Measurements from ENCODE around the gene MKI67. TPM values are rescaled to one million over a fixed set of nuclear protein-coding genes. Genes with fewer than 3 reads are reported as not detected.

MKI67 gene
- total RNA-seq, 2 donors from 2014 or later, result 2.0 to 2.9 TPM

DNA sequence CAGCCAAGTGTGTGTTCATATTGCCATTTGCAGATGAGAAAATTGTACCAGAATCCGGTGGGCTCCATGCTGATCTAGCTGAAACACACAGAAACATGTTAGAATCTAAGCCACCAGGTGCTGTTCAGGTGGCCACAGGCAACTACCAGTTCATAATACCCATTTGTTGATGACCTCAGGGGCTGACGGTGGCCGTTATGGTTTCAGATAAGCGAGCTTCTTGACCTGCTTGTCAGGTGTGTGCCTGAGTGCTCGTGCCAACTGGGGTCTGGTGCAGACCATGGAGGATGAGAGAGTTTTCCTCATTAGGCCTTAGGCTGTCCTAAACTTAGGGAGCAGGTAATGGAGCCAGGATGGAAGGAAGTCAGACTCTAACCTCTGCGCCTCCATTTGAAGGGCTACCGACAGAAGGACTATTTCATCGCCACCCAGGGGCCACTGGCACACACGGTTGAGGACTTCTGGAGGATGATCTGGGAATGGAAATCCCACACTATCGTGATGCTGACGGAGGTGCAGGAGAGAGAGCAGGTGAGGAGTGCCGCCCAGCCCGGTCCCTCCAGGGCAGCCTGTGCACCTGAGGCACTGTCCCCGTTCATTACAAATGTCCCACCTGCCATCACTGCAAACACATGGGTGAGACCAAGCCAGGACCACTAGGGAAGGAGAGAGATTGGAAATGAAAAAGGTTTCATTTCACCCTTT, 53.1 kb downstream of the MKI67 start:
- Histone ChIP-seq H3K27me3 (replicated peaks; ENCODE audit: insufficient read depth) (no peaks in the 10 kb centered on the region), H3K9me3 (no peaks in the 10 kb centered on the region), H3K4me3 (no peak overlapping the region), H3K27ac (no peak overlapping the region), H3K4me1 (replicated peaks) (no peaks in the 10 kb centered on the region), H3K36me3 (peaks cover 0 to 8% of the 10 kb centered on the region in 2 donors)
- intact Hi-C loops (cut with DNase I), result no loop called here
- WGBS, result 90% methylated on average over 14 of the region's 14 CpGs
- TF ChIP-seq POLR2AphosphoS5 (IDR thresholded peaks at IDR 0.05) (no peak), POLR2A (IDR thresholded peaks at IDR 0.05) (no peak)
- TF ChIP-seq, protein P1, sequence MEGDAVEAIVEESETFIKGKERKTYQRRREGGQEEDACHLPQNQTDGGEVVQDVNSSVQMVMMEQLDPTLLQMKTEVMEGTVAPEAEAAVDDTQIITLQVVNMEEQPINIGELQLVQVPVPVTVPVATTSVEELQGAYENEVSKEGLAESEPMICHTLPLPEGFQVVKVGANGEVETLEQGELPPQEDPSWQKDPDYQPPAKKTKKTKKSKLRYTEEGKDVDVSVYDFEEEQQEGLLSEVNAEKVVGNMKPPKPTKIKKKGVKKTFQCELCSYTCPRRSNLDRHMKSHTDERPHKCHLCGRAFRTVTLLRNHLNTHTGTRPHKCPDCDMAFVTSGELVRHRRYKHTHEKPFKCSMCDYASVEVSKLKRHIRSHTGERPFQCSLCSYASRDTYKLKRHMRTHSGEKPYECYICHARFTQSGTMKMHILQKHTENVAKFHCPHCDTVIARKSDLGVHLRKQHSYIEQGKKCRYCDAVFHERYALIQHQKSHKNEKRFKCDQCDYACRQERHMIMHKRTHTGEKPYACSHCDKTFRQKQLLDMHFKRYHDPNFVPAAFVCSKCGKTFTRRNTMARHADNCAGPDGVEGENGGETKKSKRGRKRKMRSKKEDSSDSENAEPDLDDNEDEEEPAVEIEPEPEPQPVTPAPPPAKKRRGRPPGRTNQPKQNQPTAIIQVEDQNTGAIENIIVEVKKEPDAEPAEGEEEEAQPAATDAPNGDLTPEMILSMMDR (IDR thresholded peaks at IDR 0.05), result no peak
- DNase-seq (ENCODE audit: low spot score), result no peak

DNA sequence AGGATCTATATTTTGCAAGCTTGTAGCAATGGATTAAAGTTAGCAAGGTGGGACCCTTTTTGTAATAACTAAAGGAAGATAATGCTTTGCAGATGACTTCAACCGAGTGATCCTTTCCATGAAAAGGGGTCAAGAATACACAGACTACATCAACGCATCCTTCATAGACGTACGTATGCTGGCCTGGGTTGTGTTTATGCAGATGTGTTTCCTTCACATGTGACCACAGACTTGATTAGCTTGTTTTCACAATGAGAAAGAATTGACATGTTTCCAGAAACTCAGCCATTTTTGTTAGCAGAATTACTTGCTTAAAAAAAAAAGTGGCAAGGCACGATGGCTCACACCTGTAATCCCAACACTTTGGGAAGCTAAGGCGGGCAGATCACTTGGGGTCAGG, 54.2 kb downstream of the MKI67 start:
- H3K36me3 ChIP-seq, result peaks cover 0 to 8% of the 10 kb centered on the region in 2 donors
- intact Hi-C loops (cut with DNase I), result no loop called here

DNA sequence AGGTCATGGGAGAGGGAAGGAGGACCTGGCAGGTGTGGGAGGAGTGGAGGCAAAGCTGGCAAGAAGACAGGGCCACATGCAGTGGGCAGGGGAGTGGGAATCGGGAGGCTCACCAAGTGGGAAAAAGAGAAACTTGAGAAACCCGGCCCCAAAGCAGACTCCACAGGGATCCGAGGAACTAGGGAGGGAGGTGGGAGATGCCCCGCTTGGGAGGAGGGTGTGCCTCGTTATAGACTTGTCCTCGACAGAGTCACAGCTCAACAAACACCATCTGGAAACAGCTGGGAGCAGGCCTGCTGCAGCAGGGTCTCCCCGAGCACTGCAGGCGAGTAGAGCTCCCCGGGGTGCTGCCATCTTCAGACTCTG, 54.8 kb downstream of the MKI67 start:
- no peaks in the 10 kb centered on the region for H3K9me3 ChIP-seq
- no peak for TF ChIP-seq POLR2AphosphoS5 (IDR thresholded peaks at IDR 0.05)
- TF ChIP-seq POLR2A (IDR thresholded peaks at IDR 0.05), result no peak
- TF ChIP-seq, protein P1 (IDR thresholded peaks at IDR 0.05), result no peak
- no peaks in the 10 kb centered on the region for H3K4me1 ChIP-seq (replicated peaks)
- H3K36me3 ChIP-seq, result peaks cover 0 to 8% of the 10 kb centered on the region in 2 donors
- no peaks in the 10 kb centered on the region for H3K27me3 ChIP-seq (replicated peaks; ENCODE audit: insufficient read depth)
- H3K4me3 ChIP-seq, result no peak overlapping the region
- 75% methylated on average over 9 of the region's 9 CpGs for WGBS
- H3K27ac ChIP-seq, result no peak overlapping the region
- no peak for DNase-seq (ENCODE audit: low spot score)
- intact Hi-C loops (cut with DNase I), result no loop called here

More for the DNA sequence above, 54.2 kb downstream of the MKI67 start:
- H3K9me3 ChIP-seq, result no peaks in the 10 kb centered on the region
- TF ChIP-seq POLR2AphosphoS5 (IDR thresholded peaks at IDR 0.05) (no peak), POLR2A (IDR thresholded peaks at IDR 0.05) (no peak)
- TF ChIP-seq, protein P1 (IDR thresholded peaks at IDR 0.05), result no peak
- no peak overlapping the region for H3K27ac ChIP-seq
- WGBS, result 76% methylated on average over 6 of the region's 6 CpGs
- no peak overlapping the region for H3K4me3 ChIP-seq
- no peaks in the 10 kb centered on the region for H3K27me3 ChIP-seq (replicated peaks; ENCODE audit: insufficient read depth)
- no peak for DNase-seq (ENCODE audit: low spot score)
- H3K4me1 ChIP-seq (replicated peaks), result no peaks in the 10 kb centered on the region

DNA sequence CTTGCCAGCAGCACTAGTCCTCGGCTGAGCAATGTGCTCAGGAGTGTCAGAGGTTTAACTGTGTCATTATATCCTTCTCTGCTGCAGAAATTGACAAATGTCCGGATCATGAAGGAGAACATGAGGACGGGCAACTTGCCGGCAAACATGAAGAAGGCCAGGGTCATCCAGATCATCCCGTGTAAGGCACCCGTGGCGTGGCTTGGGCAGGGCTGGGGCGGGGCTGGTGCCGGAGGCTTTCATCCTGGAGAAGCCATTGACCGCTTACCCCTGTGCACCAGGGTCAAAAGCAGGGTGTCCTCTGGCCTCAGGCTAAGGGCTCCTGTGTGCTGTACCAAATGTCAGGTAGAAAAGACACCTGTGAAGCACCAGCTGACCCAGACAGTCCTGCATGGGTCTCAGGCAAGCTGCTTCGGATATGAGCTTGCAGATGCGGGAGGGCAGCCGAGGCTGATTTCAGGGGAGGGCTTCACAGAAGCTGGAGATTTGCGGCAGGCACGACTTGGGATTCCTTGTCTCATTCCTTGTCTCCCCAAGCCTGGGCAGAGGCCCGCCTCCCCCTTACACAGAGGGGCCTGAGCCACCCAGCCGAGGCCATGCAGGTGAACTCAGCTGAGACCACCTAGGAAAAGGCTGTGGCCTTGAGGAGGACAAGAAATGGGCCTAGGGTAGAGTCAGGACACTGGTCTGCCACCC, 55.4 kb downstream of the MKI67 start:
- WGBS, result 84% methylated on average over 15 of the region's 17 CpGs
- no peak for DNase-seq (ENCODE audit: low spot score)

More for the DNA sequence above, 55.4 kb downstream of the MKI67 start:
- no peak overlapping the region for H3K4me3 ChIP-seq
- H3K27ac ChIP-seq, result no peak overlapping the region
- intact Hi-C loops (cut with DNase I), result no loop called here
- H3K27me3 ChIP-seq (replicated peaks; ENCODE audit: insufficient read depth), result no peaks in the 10 kb centered on the region
- TF ChIP-seq, protein P1 (IDR thresholded peaks at IDR 0.05), result no peak
- TF ChIP-seq POLR2A (IDR thresholded peaks at IDR 0.05) (no peak), POLR2AphosphoS5 (IDR thresholded peaks at IDR 0.05) (no peak)
- H3K36me3 ChIP-seq, result peaks cover 0 to 8% of the 10 kb centered on the region in 2 donors
- H3K9me3 ChIP-seq, result no peaks in the 10 kb centered on the region
- no peaks in the 10 kb centered on the region for H3K4me1 ChIP-seq (replicated peaks)
